Activated naive CD4-positive, alpha-beta T cell treated with anti-CD3 and anti-CD28 coated beads for 36 hours (primary cell): ENCODE data around the gene PTCHD4. TPM values are rescaled to one million over a fixed set of nuclear protein-coding genes. Genes with fewer than 3 reads are reported as not detected.

ENCODE experiments used
- CTCF ChIA-PET: fragments of 350-600 bp; sonication (Branson Sonifier 250); formaldehyde crosslinking; loops from one replicate; lab custom pipeline; 2021; ENCODE audit warnings: antibody characterized with exemption; lab: Charles Lee
- DNase-seq: peaks from one replicate; pipeline ENCODE4 v3.0.0-alpha.2; 2020
- H3K27ac Mint-ChIP-seq: one replicate; pipeline ENCODE4 v1.8.0; 2021; ENCODE audit warnings: mild to moderate bottlenecking, mixed read lengths
- H3K27me3 Mint-ChIP-seq: one replicate; pipeline ENCODE4 v1.8.0; 2021; ENCODE audit warnings: low read depth, mixed read lengths
- H3K36me3 Mint-ChIP-seq: one replicate; pipeline ENCODE4 v1.8.0; 2021; ENCODE audit warnings: low read depth, mixed read lengths
- H3K4me1 Mint-ChIP-seq: one replicate; pipeline ENCODE4 v1.8.0; 2021; ENCODE audit warnings: low read depth, mixed read lengths
- H3K4me3 Mint-ChIP-seq: one replicate; pipeline ENCODE4 v1.8.0; 2021; ENCODE audit warnings: mild to moderate bottlenecking, moderate library complexity, mixed read lengths
- H3K9me3 Mint-ChIP-seq: one replicate; pipeline ENCODE4 v1.8.0; 2021; ENCODE audit warnings: mixed read lengths
- intact Hi-C: fragments of 100-400 bp; cut with micrococcal nuclease; formaldehyde crosslinking; loops from one replicate; pipeline ENCODE4 v1.15.1; 2023
- total RNA-seq, 2 experiments: library from RNA; stranded (reverse); gene quantifications; one replicate each; pipeline ENCODE4 v1.2.3, GENCODE V29; 2021

Gene PTCHD4
- total RNA-seq, 2 experiments from 2014 or later: not detected

DNA sequence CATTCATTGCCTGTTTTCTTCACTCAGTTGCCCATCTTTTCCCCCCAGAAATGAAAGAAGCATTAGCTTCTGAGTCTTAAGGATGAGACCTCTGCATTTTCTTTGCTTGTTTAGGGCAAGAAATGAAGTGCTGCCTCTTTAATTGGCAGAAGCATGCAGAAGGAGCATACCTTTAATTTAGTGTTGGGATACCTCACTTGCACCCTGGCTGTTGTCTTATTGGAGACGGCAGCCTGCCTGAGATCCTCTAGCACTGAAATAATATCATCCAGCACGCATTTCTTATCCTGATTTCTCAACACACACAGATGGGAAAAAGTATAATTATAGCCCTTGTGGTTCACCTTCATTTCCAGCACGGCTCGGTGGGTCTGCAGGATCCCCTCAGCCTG, 43.1 kb downstream of the PTCHD4 start:
- Mint-ChIP-seq H3K36me3 (no peaks in the 10 kb centered on the region), H3K4me1 (no peaks in the 10 kb centered on the region), H3K27me3 (peaks cover 21% of the 10 kb centered on the region), H3K9me3 (no peaks in the 10 kb centered on the region), H3K4me3 (no peak overlapping the region), H3K27ac (no peak overlapping the region)
- intact Hi-C loops: no loop called here
- DNase-seq: no peak
- CTCF ChIA-PET: no interaction called here

DNA sequence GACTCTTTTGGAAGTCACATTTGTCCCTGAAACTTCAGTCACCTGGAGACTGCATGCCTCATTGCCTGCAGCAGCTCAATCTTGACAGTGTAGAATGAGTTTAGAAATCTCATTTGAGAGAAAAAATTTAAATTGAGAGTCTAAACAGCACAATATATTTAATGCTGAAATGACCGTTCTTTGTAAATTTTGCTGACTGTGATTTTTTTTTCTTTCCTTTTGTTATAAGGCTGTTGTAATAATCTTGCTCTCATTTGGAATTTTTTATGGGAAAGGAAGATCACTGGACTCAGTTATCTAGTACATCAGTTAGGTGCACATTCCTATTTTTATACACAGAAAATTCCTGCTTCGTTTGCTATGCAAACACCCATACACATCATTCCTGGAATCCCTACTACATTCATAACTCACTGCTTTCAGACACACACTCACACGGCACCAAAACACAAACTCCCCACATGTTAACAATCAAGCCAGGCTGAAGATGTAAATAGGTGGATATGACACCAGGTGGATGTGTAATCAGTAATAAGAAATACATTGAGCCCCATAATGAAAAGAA, 43.8 kb downstream of the PTCHD4 start:
- Mint-ChIP-seq H3K4me1 (no peaks in the 10 kb centered on the region), H3K9me3 (no peaks in the 10 kb centered on the region), H3K27ac (no peak overlapping the region), H3K4me3 (no peak overlapping the region), H3K27me3 (peaks cover 21% of the 10 kb centered on the region), H3K36me3 (no peaks in the 10 kb centered on the region)
- intact Hi-C loops: no loop called here
- no peak for DNase-seq
- CTCF ChIA-PET: no interaction called here

DNA sequence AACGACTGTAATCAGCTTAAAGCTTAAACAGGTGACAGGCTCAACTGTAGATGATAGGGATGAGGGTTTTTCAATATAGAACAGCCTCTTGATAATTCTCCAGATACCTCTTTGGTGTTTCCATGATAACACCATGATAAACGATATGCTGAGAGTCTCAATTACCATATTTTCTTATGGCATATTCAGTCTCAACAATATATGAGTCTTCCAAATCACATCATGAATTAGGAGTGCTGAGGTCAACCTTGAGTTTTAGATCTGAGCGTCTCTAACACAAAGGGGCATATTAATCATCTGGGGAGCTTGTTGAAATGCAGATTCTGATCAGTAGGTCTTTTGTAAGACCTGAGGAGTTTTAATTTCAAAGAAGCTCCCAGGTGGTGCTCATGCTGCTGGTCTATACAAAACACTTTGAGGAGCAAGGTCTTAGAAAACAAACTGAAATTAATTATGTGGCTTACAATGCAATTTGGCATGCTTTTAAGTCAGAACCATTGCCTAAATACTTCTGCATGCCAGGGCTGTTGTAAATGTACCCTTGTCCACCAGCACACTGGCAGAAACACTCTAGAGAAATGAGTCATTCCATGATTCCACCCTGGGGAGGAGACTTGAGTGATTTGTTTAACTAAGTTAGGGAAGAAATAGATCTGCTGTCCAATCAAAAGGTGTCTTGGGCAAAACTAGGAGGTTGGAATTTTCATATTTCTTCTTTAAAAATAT, 49.6 kb downstream of the PTCHD4 start:
- CTCF ChIA-PET: no interaction called here
- Mint-ChIP-seq H3K4me1 (no peaks in the 10 kb centered on the region), H3K36me3 (no peaks in the 10 kb centered on the region), H3K4me3 (no peak overlapping the region), H3K9me3 (peaks cover 2% of the 10 kb centered on the region), H3K27me3 (no peaks in the 10 kb centered on the region), H3K27ac (no peak overlapping the region)
- intact Hi-C loops: no loop called here
- DNase-seq: no peak
